GM10266 (cell line): ENCODE data around the gene HOXA9.

ENCODE experiments used
- DNase-seq: peaks from one replicate; pipeline ENCODE4 v3.0.0; 2012; ENCODE audit errors: extremely low spot score
- CTCF ChIP-seq: IDR thresholded peaks from 2 replicates; pipeline ENCODE4 v1.5.1; 2012; ENCODE audit warnings: mild to moderate bottlenecking, low read depth; ENCODE audit not compliant: control insufficient read depth, insufficient read depth; ENCODE audit errors: missing control alignments

The HOXA9 gene

GRCh38 chr7:27163288-27164044 lies 1.9 kb downstream of the HOXA9 start:
- DNase-seq = no peak
- TF ChIP-seq CTCF = no peak

- no peak for DNase-seq
- TF ChIP-seq CTCF = no peak
Observed at GRCh38 chr7:27162561-27163287, 2.6 kb downstream of the HOXA9 start.

- TF ChIP-seq CTCF = no peak
- no peak for DNase-seq
Observed at GRCh38 chr7:27161721-27162560, 3.4 kb downstream of the HOXA9 start.

GRCh38 chr7:27161214-27161720 lies 4.1 kb downstream of the HOXA9 start:
- no peak for TF ChIP-seq CTCF
- DNase-seq = no peak

GRCh38 chr7:27160546-27161213 lies 4.7 kb downstream of the HOXA9 start:
- peak; percentile 98 for TF ChIP-seq CTCF
- peak; percentile 91 for DNase-seq

- DNase-seq = no peak
- no peak for TF ChIP-seq CTCF
Observed at GRCh38 chr7:27160145-27160545, 5.2 kb downstream of the HOXA9 start.
